Measurements from ENCODE around the gene STK4. TPM values are rescaled to one million over a fixed set of nuclear protein-coding genes. Genes with fewer than 3 reads are reported as not detected.

STK4 gene
- total RNA-seq, 1 donor = 33.7 TPM

DNA sequence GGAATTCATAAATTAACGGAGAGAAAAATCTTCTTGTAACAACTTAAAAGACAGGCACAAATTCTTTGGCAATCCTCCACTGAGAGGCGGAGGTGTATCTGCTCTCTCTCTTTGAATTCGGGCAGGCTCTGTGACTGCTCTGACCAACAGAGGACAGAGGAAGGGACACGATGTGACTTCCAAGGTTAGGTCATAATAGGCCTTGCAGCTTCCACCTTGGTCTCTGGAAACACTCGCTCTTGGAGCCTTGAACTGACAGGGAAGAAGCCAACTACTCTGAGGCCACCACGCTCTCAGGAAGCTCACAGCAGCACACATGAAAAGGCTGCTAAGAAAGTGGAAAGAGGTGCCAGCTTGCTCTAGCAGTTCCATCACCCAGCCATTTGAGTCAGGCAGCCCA, 21.1 kb upstream of the STK4 start:
- DNase-seq (ENCODE audit: insufficient read length, low spot score, missing footprints) = no peak
- H4K20me1 ChIP-seq (ENCODE audit: insufficient read depth, low read length) = no peaks in the 10 kb centered on the region
- H2AFZ ChIP-seq (ENCODE audit: low read length) = no peak overlapping the region
- H3K27me3 ChIP-seq (ENCODE audit: insufficient read depth, low read length) = no peaks in the 10 kb centered on the region
- H3K36me3 ChIP-seq (ENCODE audit: insufficient read depth, low read length) = peaks cover 96% of the 10 kb centered on the region
- H3K79me2 ChIP-seq (ENCODE audit: insufficient read depth, low read length) = peaks cover 6% of the 10 kb centered on the region
- no peak overlapping the region for H3K4me3 ChIP-seq (ENCODE audit: insufficient read depth, low read length)
- H3K4me2 ChIP-seq (ENCODE audit: insufficient read depth, low read length) = no peak overlapping the region
- H3K27ac ChIP-seq (ENCODE audit: low read depth, low read length) = no peak overlapping the region
- no peaks in the 10 kb centered on the region for H3K9me3 ChIP-seq (ENCODE audit: low read depth, low read length)
- TF ChIP-seq, protein P1, sequence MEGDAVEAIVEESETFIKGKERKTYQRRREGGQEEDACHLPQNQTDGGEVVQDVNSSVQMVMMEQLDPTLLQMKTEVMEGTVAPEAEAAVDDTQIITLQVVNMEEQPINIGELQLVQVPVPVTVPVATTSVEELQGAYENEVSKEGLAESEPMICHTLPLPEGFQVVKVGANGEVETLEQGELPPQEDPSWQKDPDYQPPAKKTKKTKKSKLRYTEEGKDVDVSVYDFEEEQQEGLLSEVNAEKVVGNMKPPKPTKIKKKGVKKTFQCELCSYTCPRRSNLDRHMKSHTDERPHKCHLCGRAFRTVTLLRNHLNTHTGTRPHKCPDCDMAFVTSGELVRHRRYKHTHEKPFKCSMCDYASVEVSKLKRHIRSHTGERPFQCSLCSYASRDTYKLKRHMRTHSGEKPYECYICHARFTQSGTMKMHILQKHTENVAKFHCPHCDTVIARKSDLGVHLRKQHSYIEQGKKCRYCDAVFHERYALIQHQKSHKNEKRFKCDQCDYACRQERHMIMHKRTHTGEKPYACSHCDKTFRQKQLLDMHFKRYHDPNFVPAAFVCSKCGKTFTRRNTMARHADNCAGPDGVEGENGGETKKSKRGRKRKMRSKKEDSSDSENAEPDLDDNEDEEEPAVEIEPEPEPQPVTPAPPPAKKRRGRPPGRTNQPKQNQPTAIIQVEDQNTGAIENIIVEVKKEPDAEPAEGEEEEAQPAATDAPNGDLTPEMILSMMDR (IDR thresholded peaks at IDR 0.05; ENCODE audit: extremely low read depth, low read depth, low read length) = no peak
- H3K4me1 ChIP-seq (ENCODE audit: insufficient read depth, low read length) = no peaks in the 10 kb centered on the region

DNA sequence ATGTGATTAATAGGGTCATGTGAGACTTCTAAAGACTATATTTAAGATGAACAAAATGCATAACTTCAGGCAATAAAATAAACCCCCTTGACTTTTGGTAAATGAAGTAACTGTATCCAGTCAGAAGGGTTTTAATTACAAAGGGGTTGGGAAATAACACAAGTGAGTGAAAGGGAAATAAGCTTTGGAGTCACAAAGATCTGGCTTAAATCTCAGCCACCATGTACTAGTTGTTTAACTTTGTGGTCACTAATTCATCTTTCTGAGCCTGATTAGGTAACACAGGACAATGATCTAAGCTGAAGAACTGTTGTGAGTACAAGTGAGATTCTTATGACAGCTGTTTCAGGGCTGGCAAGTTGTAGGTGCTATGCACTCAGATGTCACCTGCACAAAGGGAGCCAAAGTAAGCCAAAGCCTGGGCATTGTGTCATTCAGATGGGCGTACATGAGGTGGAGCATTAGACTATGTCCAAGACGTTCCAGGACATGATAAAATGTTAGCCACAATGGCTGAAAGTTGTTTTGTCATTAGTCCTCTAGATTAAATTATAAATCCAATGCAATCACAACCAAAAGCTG, 19.9 kb upstream of the STK4 start:
- H2AFZ ChIP-seq (ENCODE audit: low read length) = no peak overlapping the region
- H3K4me3 ChIP-seq (ENCODE audit: insufficient read depth, low read length) = no peak overlapping the region
- no peaks in the 10 kb centered on the region for H3K27me3 ChIP-seq (ENCODE audit: insufficient read depth, low read length)
- H4K20me1 ChIP-seq (ENCODE audit: insufficient read depth, low read length) = no peaks in the 10 kb centered on the region
- H3K27ac ChIP-seq (ENCODE audit: low read depth, low read length) = no peak overlapping the region
- peaks cover 97% of the 10 kb centered on the region for H3K36me3 ChIP-seq (ENCODE audit: insufficient read depth, low read length)
- peaks cover 12% of the 10 kb centered on the region for H3K79me2 ChIP-seq (ENCODE audit: insufficient read depth, low read length)
- DNase-seq (ENCODE audit: insufficient read length, low spot score, missing footprints) = no peak
- H3K4me2 ChIP-seq (ENCODE audit: insufficient read depth, low read length) = no peak overlapping the region
- H3K9me3 ChIP-seq (ENCODE audit: low read depth, low read length) = no peaks in the 10 kb centered on the region
- H3K4me1 ChIP-seq (ENCODE audit: insufficient read depth, low read length) = no peaks in the 10 kb centered on the region
- TF ChIP-seq, protein P1 (IDR thresholded peaks at IDR 0.05; ENCODE audit: extremely low read depth, low read depth, low read length) = no peak

DNA sequence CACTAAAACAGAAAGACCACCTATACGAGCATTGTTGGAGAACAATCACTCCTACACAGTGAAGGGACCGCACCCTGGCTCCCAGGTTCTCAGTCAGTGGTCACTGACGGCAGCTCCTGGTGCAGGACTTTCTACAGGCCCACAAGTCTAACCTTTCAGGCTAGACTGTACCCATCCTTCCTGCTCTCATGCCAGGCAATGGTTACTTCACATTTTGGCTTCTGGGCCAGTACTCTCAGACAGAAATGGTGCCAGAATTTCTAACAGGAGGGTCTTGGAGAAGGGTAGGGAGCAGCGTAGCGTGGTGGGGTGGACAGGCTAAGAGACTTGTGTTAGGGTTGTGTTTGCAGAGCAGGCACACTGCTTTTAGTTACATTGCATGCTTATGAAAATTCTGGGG, 18.2 kb upstream of the STK4 start:
- Histone ChIP-seq H3K36me3 (ENCODE audit: insufficient read depth, low read length) (peaks cover 97% of the 10 kb centered on the region), H2AFZ (ENCODE audit: low read length) (no peak overlapping the region), H3K79me2 (ENCODE audit: insufficient read depth, low read length) (peaks cover 22% of the 10 kb centered on the region), H3K4me3 (ENCODE audit: insufficient read depth, low read length) (no peak overlapping the region), H3K4me1 (ENCODE audit: insufficient read depth, low read length) (no peaks in the 10 kb centered on the region), H4K20me1 (ENCODE audit: insufficient read depth, low read length) (peaks cover 4% of the 10 kb centered on the region), H3K27ac (ENCODE audit: low read depth, low read length) (no peak overlapping the region), H3K9me3 (ENCODE audit: low read depth, low read length) (no peaks in the 10 kb centered on the region), H3K4me2 (ENCODE audit: insufficient read depth, low read length) (no peak overlapping the region), H3K27me3 (ENCODE audit: insufficient read depth, low read length) (no peaks in the 10 kb centered on the region)
- TF ChIP-seq, protein P1 (IDR thresholded peaks at IDR 0.05; ENCODE audit: extremely low read depth, low read depth, low read length) = no peak
- no peak for DNase-seq (ENCODE audit: insufficient read length, low spot score, missing footprints)

DNA sequence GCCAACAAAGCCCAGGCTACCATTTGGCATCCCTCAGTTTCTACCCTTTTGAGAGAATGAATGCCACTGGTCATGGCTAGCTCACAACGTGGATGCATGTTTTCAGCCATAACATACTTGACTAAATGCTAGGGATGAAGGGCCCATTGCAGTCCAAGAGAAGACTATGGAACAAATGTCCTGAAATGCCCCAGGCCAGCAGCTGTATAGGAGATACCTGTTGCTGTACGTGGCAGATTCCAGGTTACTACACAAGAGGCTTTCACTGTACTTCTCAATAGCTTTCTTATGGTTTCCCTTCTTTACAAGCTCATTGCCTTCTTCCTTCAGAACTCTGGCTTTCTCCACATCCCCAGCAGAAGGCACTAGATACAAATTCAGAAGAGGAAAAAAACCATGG, 17.8 kb upstream of the STK4 start:
- DNase-seq (ENCODE audit: insufficient read length, low spot score, missing footprints) = no peak
- no peaks in the 10 kb centered on the region for H3K9me3 ChIP-seq (ENCODE audit: low read depth, low read length)
- H3K79me2 ChIP-seq (ENCODE audit: insufficient read depth, low read length) = peaks cover 26% of the 10 kb centered on the region
- no peaks in the 10 kb centered on the region for H3K4me1 ChIP-seq (ENCODE audit: insufficient read depth, low read length)
- H3K27ac ChIP-seq (ENCODE audit: low read depth, low read length) = no peak overlapping the region
- no peak overlapping the region for H2AFZ ChIP-seq (ENCODE audit: low read length)
- H3K36me3 ChIP-seq (ENCODE audit: insufficient read depth, low read length) = peaks cover 97% of the 10 kb centered on the region
- H3K27me3 ChIP-seq (ENCODE audit: insufficient read depth, low read length) = no peaks in the 10 kb centered on the region
- no peak overlapping the region for H3K4me3 ChIP-seq (ENCODE audit: insufficient read depth, low read length)
- H3K4me2 ChIP-seq (ENCODE audit: insufficient read depth, low read length) = no peak overlapping the region
- TF ChIP-seq, protein P1 (IDR thresholded peaks at IDR 0.05; ENCODE audit: extremely low read depth, low read depth, low read length) = no peak
- peaks cover 7% of the 10 kb centered on the region for H4K20me1 ChIP-seq (ENCODE audit: insufficient read depth, low read length)
